RWPE2 (cell line): Measurements from ENCODE around the gene HECW1.

Source experiments
- ATAC-seq: fragments of 200-7000 bp; cut with Tn5 transposase; 3 replicates; pipeline ENCODE4 v1.9.1; 2021; ENCODE audit warnings: low read depth
- DNase-seq: peaks from one replicate; pipeline ENCODE4 v3.0.0-alpha.2; 2020; ENCODE audit warnings: low spot score
- H3K27ac ChIP-seq: fragments of 450-650 bp; 2 replicates; pipeline ENCODE4 v1.5.1; 2017; ENCODE audit warnings: mild to moderate bottlenecking; ENCODE audit not compliant: poor library complexity, severe bottlenecking
- H3K27me3 ChIP-seq: fragments of 250-450 bp; sonication (Bioruptor Pico); 2 replicates; pipeline ENCODE4 v1.5.1; 2021; ENCODE audit warnings: mild to moderate bottlenecking, moderate library complexity; ENCODE audit not compliant: insufficient read depth, poor library complexity, severe bottlenecking
- H3K36me3 ChIP-seq: fragments of 250-450 bp; sonication (Bioruptor Pico); 2 replicates; pipeline ENCODE4 v1.5.1; 2020; ENCODE audit warnings: low read depth, mild to moderate bottlenecking, moderate library complexity
- H3K4me1 ChIP-seq: fragments of 250-450 bp; sonication (Bioruptor Pico); 2 replicates; pipeline ENCODE4 v1.5.1; 2021; ENCODE audit warnings: mild to moderate bottlenecking, moderate library complexity; ENCODE audit not compliant: insufficient read depth, poor library complexity, severe bottlenecking
- H3K4me3 ChIP-seq: fragments of 250-450 bp; sonication (Bioruptor Pico); 2 replicates; pipeline ENCODE4 v1.5.1; 2021; ENCODE audit warnings: mild to moderate bottlenecking, moderate library complexity; ENCODE audit not compliant: severe bottlenecking
- H3K9me3 ChIP-seq: fragments of 250-450 bp; sonication (Bioruptor Pico); 2 replicates; pipeline ENCODE4 v1.5.1; 2021; ENCODE audit warnings: mild to moderate bottlenecking, moderate library complexity; ENCODE audit not compliant: severe bottlenecking
- TF ChIP-seq, protein P1 (sequence below): fragments of 450-650 bp; IDR thresholded peaks from one replicate; pipeline ENCODE4 v1.5.1; 2017; ENCODE audit warnings: mild to moderate bottlenecking, moderate library complexity; ENCODE audit not compliant: poor library complexity, severe bottlenecking

HECW1 gene

DNA sequence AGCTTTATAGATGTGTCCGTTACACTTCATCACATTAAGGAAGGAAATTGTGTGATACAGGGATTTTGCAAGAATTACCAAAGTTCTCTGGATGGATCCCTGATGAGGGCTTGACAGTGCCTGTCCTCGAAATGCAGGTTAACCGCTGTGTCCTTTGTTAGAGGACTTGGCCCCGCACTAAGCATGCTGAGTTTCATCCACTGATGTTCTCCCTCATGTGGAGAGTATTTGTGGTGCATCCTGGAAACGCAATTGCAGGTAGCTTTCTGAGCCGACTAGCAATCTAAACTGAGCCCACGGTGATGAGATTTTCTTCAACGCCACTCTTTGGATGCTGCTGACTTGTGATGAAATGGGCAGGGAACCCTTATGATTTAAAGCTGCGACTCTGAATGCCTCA is 398.6 kb downstream of the HECW1 start:
- no peak overlapping the region for H3K27ac ChIP-seq
- ATAC-seq (no peak), DNase-seq (no peak)
- TF ChIP-seq, protein P1, sequence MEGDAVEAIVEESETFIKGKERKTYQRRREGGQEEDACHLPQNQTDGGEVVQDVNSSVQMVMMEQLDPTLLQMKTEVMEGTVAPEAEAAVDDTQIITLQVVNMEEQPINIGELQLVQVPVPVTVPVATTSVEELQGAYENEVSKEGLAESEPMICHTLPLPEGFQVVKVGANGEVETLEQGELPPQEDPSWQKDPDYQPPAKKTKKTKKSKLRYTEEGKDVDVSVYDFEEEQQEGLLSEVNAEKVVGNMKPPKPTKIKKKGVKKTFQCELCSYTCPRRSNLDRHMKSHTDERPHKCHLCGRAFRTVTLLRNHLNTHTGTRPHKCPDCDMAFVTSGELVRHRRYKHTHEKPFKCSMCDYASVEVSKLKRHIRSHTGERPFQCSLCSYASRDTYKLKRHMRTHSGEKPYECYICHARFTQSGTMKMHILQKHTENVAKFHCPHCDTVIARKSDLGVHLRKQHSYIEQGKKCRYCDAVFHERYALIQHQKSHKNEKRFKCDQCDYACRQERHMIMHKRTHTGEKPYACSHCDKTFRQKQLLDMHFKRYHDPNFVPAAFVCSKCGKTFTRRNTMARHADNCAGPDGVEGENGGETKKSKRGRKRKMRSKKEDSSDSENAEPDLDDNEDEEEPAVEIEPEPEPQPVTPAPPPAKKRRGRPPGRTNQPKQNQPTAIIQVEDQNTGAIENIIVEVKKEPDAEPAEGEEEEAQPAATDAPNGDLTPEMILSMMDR = no peak
- H3K4me1 ChIP-seq = no peaks in the 10 kb centered on the region
- no peaks in the 10 kb centered on the region for H3K36me3 ChIP-seq
- no peaks in the 10 kb centered on the region for H3K27me3 ChIP-seq
- no peaks in the 10 kb centered on the region for H3K9me3 ChIP-seq
- H3K4me3 ChIP-seq = no peak overlapping the region

DNA sequence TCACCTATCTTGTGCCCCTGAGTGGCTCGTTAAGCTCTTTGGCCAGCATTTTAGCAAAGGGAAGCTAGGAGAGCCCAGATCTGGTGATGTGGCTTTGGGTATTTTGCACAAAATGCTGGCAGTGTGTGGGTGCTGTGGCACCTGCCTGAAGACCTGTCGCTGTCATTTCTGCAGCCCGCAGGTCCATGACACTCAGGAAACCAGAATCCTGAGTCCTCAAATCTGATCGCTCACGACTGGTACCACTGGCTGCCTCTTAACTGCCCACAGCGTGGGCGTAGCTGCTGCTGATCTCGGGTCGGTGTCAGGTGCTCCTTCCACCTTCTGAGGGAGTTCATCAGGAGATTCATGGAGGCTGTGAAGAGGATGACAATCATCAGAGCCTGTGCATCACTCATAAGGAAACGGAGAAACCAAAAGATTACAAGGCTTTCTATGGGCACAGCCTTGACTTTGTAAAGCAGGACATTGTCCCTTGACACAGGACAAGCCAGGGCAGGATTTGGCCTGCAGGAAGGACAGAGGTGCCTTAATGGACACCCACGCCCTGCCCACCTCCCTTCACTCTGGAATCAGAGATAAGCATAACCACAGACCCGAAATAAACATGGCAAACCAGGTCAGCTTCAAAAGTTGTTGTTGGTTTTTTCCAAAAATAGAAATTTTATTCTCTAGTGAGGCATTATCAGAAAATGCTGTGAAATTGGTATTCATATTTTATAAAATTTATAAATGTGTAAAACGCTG is 399.5 kb downstream of the HECW1 start:
- no peak overlapping the region for H3K27ac ChIP-seq
- ATAC-seq (no peak), DNase-seq (no peak)
- H3K9me3 ChIP-seq = no peaks in the 10 kb centered on the region
- no peaks in the 10 kb centered on the region for H3K27me3 ChIP-seq
- TF ChIP-seq, protein P1 = no peak
- H3K4me1 ChIP-seq = peaks cover 5% of the 10 kb centered on the region
- no peaks in the 10 kb centered on the region for H3K36me3 ChIP-seq
- no peak overlapping the region for H3K4me3 ChIP-seq

DNA sequence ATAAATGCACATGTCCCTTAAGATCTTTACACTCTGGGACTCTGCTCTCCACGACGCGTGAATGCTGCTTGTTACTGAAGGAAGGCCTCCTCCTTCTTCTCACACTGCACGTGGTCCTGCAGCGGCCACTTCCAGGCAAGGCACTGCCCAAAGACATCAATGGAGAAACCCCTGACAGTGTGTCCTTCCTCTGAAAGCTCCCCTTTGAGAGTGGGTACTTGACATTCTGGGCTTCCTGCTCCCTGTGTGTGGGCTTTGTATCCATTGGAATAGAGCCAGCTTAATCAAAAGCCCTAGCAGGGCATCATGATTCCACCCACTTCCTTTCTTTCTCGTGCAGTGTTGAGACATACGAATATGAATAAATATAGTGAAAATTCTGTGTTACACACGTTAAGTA is 400.8 kb downstream of the HECW1 start:
- H3K4me1 ChIP-seq = peaks cover 11% of the 10 kb centered on the region
- ATAC-seq = no peak
- H3K27ac ChIP-seq = no peak overlapping the region
- no peaks in the 10 kb centered on the region for H3K27me3 ChIP-seq
- H3K9me3 ChIP-seq = no peaks in the 10 kb centered on the region
- H3K36me3 ChIP-seq = no peaks in the 10 kb centered on the region
- TF ChIP-seq, protein P1 = no peak
- DNase-seq = no peak
- no peak overlapping the region for H3K4me3 ChIP-seq

DNA sequence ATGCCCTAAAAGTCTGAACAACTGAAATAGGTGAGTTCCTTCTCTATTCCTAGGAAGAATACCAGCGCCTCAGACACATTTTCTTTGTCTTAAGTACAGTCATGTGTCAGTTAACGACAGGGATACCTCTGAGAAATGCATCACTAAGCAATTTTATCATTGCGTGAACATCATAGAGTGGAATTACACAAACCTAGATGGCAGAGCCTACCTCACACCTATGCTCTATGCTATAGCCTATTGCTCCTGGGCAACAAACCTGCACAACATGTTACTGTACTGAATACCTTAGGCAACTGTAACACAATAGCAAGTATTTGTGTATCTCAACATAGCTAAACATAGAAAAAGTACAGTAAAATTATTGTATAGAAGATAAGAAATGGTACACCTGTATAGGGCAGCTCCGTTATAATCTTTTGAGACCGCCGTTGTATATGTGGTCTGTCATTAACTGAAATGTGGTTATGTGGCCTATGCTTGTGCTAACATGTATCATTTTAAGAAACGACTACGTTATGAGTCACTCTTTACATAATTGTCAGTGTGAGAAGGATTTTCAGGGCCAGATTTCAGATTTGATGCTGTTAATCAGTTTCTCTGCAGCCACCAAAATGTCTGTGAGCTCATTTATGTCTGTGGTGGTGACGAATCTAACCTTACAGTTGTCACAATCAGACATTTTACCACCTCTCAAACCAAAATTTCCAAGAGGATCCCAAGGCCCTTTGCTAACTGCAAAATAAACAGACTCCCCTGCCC is 404.3 kb downstream of the HECW1 start:
- ATAC-seq = peak; percentile 97
- no peaks in the 10 kb centered on the region for H3K9me3 ChIP-seq
- H3K4me3 ChIP-seq = no peak overlapping the region
- DNase-seq = no peak
- peaks cover 11% of the 10 kb centered on the region for H3K4me1 ChIP-seq
- no peaks in the 10 kb centered on the region for H3K27me3 ChIP-seq
- H3K27ac ChIP-seq = peak overlapping the region; percentile 35
- no peaks in the 10 kb centered on the region for H3K36me3 ChIP-seq
- TF ChIP-seq, protein P1 = no peak

DNA sequence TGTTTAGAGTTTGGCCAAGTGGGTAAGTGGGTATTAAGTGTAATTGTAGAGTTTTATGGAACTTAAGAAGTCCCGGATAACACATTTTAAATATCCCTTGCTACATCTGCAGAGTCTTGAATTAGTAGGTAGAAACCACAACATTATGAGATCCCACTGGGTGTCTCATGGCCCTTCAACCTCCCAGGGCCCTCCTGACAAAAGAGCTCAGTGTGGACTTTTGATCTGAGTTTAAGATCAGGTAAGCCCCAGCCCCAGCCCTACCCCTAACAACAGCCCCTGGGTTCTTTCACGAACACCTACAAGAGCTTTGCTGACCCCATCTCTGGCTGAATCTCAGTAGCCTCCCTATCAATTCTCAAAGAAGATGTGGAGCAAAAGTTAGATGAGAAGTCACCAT is 405.0 kb downstream of the HECW1 start:
- ATAC-seq = no peak

More for the DNA sequence above, 405.0 kb downstream of the HECW1 start:
- no peak for DNase-seq
- Histone ChIP-seq H3K36me3 (no peaks in the 10 kb centered on the region), H3K27ac (peak overlapping the region; percentile 35), H3K4me1 (peaks cover 15% of the 10 kb centered on the region), H3K27me3 (no peaks in the 10 kb centered on the region), H3K4me3 (no peak overlapping the region), H3K9me3 (no peaks in the 10 kb centered on the region)
- TF ChIP-seq, protein P1 = no peak
